Activated naive CD8-positive, alpha-beta T cell (primary cell): ENCODE data around the gene DPM2.

Source experiments
- H3K27ac Mint-ChIP-seq: one replicate; pipeline ENCODE4 v1.8.0; 2021; ENCODE audit warnings: mixed read lengths
- H3K27me3 Mint-ChIP-seq: one replicate; pipeline ENCODE4 v1.8.0; 2021; ENCODE audit warnings: mixed read lengths
- H3K36me3 Mint-ChIP-seq: one replicate; pipeline ENCODE4 v1.8.0; 2021; ENCODE audit warnings: mixed read lengths
- H3K4me1 Mint-ChIP-seq: one replicate; pipeline ENCODE4 v1.8.0; 2021; ENCODE audit warnings: low read depth, mixed read lengths
- H3K4me3 Mint-ChIP-seq: one replicate; pipeline ENCODE4 v1.8.0; 2021; ENCODE audit warnings: mild to moderate bottlenecking, mixed read lengths
- H3K9me3 Mint-ChIP-seq: one replicate; pipeline ENCODE4 v1.8.0; 2021; ENCODE audit warnings: low read depth, mixed read lengths

DPM2 gene

DNA sequence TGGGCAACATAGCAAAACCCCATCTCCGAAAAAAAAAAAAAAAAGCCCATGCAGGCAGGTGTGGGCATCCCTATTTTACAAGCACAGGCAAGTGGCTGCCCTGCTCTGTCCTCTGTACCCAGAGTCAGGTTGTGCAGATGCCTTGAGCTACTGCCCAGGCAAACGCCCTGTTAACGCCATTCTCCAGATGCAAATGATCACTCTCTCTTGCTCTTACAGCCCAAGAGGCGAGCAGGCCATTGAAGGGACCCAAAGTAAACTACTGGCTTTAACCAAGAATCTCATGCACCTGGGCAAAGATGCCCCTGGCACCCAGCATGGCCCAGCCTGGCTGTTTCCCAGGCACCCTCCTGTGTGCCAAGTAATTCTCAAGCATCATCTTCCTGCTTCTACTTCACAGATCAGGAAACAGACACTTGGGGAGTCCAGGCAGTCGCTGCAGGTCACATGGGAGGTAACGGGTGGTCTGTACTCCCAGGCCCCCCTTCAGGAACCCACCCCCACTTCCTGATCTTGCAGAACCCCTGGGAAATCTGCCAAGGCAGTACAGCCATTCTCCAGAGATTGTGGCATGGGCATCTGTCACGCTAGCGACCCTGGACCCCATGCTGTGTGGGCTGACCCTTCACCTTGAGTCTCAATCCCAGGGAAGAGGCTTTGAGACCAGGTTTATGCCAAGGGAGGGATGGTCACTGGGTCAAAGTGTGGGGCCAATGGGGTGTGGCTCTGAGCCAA lies 28.9 kb upstream of the DPM2 start:
- Mint-ChIP-seq H3K27ac (peak overlapping the region; percentile 98), H3K9me3 (no peaks in the 10 kb centered on the region), H3K4me1 (peaks cover 98% of the 10 kb centered on the region), H3K36me3 (peaks cover 3% of the 10 kb centered on the region), H3K4me3 (peak overlapping the region; percentile 58), H3K27me3 (no peaks in the 10 kb centered on the region)

DNA sequence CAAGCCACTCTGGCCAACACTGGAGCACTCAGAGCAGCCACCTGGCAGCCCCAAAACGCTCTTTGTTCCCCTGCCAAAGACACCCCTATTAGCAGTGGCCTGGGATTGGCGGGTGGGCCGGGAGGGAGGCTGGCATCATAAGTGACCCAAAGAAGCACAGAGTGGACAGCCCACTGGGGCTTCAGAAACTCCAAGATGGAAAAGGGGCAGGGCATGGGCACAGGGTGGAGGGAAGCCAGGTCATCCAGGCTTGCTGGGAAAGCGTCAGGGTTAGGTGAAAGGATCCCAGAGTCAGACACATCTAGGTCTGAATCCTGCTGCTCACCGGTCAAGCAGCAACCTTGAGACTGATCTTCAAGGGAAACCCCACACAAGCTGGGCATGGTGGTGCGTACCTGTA lies 28.3 kb upstream of the DPM2 start:
- peaks cover 99% of the 10 kb centered on the region for H3K4me1 Mint-ChIP-seq
- H3K27me3 Mint-ChIP-seq: no peaks in the 10 kb centered on the region
- peak overlapping the region; percentile 85 for H3K4me3 Mint-ChIP-seq
- no peaks in the 10 kb centered on the region for H3K9me3 Mint-ChIP-seq
- H3K27ac Mint-ChIP-seq: peak overlapping the region; percentile 98
- peaks cover 7% of the 10 kb centered on the region for H3K36me3 Mint-ChIP-seq

DNA sequence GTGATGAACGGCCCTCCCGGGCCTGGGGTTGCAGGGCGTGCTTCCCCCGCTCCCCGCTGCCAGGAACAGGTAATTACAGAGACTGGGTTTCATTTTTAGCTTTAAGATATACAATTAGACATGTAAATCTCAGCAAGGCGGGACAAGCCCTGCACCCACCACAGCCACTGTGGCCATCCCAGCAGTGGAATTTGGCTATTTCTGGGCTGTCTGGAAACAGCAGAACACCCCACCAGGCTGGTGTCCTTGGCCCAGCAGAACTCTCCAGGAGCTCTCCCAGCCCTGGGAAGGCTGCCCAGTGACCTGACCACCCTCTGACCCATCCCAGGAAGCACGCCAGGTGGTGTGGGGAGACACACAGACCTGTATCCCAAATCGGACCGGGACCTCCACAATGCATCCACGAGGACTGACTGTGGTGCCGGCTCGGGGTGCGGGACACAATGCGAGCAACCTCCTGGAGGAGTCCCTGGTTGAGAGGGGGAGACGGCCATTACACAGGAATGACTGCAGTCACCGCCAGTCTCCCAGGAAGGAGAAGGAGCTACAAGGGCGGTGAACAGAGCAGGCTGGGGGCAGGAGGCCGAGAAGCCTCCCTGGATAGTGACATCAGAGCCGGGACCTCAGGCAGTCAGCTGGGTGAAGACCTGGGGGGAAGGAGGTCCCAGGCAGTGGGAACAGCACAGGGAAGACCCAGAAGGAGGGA lies 25.9 kb upstream of the DPM2 start:
- H3K27ac Mint-ChIP-seq: peak overlapping the region; percentile 98
- peak overlapping the region; percentile 72 for H3K4me3 Mint-ChIP-seq
- H3K36me3 Mint-ChIP-seq: peaks cover 9% of the 10 kb centered on the region
- no peaks in the 10 kb centered on the region for H3K27me3 Mint-ChIP-seq
- H3K9me3 Mint-ChIP-seq: no peaks in the 10 kb centered on the region
- peaks cover 99% of the 10 kb centered on the region for H3K4me1 Mint-ChIP-seq

GRCh38 chr9:127963041-127963358 lies 25.3 kb upstream of the DPM2 start:
- Mint-ChIP-seq H3K4me1 (peaks cover 99% of the 10 kb centered on the region), H3K27ac (peak overlapping the region; percentile 98), H3K4me3 (peak overlapping the region; percentile 72), H3K9me3 (no peaks in the 10 kb centered on the region), H3K27me3 (no peaks in the 10 kb centered on the region), H3K36me3 (peaks cover 9% of the 10 kb centered on the region)

DNA sequence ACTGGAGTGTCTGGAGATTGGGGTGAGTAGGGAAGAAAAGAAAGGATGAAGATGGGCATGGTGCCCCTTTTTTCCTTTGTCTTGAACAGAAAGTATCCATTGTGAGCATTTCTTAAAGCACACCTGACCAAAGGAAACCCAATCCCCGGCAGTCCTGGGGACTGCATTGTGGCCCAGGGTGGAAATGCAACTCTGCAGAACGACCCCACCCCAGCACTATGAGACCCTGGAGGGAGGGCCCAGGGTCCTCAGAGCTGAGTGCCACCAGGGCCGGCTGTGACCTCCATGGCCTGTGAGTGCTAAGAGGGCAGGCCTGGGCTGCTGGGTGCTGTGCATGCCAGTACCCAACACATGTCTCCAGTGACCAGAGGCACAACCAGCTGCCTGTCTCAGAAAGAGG lies 24.6 kb upstream of the DPM2 start:
- no peaks in the 10 kb centered on the region for H3K27me3 Mint-ChIP-seq
- H3K4me3 Mint-ChIP-seq: peak overlapping the region; percentile 65
- peaks cover 99% of the 10 kb centered on the region for H3K4me1 Mint-ChIP-seq
- no peaks in the 10 kb centered on the region for H3K9me3 Mint-ChIP-seq
- peaks cover 10% of the 10 kb centered on the region for H3K36me3 Mint-ChIP-seq
- peak overlapping the region; percentile 98 for H3K27ac Mint-ChIP-seq

DNA sequence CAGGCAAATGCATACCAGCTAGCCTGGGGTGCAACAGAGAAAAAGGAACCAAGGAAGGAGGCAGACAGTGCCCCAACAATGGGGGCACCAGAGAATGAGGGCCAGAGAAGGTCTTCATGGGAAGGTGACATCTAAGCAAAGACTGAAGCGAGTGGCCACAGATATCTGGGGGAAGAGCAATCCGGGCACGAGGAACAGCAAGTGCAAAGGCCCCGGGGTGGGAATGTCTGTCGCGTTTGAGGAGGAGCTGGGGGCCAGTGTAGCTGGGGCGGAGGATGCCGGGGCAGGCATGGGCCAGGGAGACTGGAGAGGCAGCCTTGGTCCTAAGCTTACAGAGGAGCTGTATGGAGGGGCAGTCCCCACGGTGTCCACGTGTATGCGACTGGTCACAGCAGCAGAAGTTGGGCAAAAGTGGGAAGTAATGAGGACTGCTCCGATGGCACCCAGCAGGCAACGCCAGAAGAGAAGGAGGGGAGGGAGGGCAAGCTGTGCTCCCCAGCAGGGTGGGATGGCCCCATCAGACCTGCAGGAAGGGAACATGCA lies 24.0 kb upstream of the DPM2 start:
- H3K9me3 Mint-ChIP-seq: no peaks in the 10 kb centered on the region
- peaks cover 10% of the 10 kb centered on the region for H3K36me3 Mint-ChIP-seq
- no peaks in the 10 kb centered on the region for H3K27me3 Mint-ChIP-seq
- H3K4me1 Mint-ChIP-seq: peaks cover 99% of the 10 kb centered on the region
- H3K27ac Mint-ChIP-seq: peak overlapping the region; percentile 98
- peak overlapping the region; percentile 65 for H3K4me3 Mint-ChIP-seq

DNA sequence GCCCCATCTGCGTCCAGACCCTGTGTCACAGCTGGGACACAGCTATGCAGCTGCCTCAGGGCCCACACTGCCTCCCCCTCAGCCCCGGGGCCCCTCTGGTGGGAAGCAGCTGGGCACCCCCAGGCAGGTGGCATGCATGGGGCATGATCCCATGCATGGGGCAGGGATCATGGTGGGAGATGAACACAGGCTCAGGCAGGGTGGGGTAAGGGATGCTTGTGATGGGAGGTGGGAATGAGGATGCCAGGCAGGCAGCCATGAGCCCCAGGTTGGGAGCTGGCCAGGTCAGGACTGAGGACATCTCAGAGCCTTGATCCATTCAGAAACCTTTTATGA lies 23.5 kb upstream of the DPM2 start:
- Mint-ChIP-seq H3K9me3 (no peaks in the 10 kb centered on the region), H3K4me3 (peak overlapping the region; percentile 65), H3K27ac (peak overlapping the region; percentile 98), H3K36me3 (peaks cover 10% of the 10 kb centered on the region), H3K4me1 (peaks cover 96% of the 10 kb centered on the region), H3K27me3 (no peaks in the 10 kb centered on the region)

- Mint-ChIP-seq H3K9me3 (no peaks in the 10 kb centered on the region), H3K27ac (peak overlapping the region; percentile 98), H3K36me3 (peaks cover 10% of the 10 kb centered on the region), H3K4me3 (peak overlapping the region; percentile 52), H3K4me1 (peaks cover 95% of the 10 kb centered on the region), H3K27me3 (no peaks in the 10 kb centered on the region)
These were observed 22.9 kb upstream of the DPM2 start for GRCh38 chr9:127960410-127961154.

GRCh38 chr9:127959841-127960409 lies 22.3 kb upstream of the DPM2 start:
- Mint-ChIP-seq H3K36me3 (peaks cover 10% of the 10 kb centered on the region), H3K9me3 (no peaks in the 10 kb centered on the region), H3K4me3 (peak overlapping the region; percentile 52), H3K4me1 (peaks cover 95% of the 10 kb centered on the region), H3K27ac (peak overlapping the region; percentile 98), H3K27me3 (no peaks in the 10 kb centered on the region)

DNA sequence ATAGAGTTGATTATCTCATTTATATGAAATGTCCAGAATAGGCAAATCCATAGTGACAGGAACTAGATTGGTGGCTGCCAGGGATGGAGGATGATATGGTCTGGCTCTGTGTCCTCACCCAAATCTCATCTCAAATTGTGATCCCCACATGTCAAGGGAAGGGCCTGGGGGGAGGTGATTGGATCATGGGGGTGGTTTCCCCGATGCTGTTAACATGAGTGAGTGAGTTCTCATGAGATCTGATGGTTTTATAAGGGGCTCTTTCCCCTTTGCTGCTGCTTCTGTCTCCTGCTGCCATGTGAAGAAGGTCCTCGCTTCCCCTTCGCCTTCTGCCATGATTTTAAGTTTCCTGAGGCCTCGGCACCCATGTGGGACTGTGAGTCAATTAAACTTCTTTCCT lies 21.7 kb upstream of the DPM2 start:
- Mint-ChIP-seq H3K9me3 (no peaks in the 10 kb centered on the region), H3K27me3 (no peaks in the 10 kb centered on the region), H3K4me3 (peak overlapping the region; percentile 52)

GRCh38 chr9:127958728-127959127 lies 21.1 kb upstream of the DPM2 start:
- Mint-ChIP-seq H3K4me3 (peak overlapping the region; percentile 52), H3K4me1 (peaks cover 96% of the 10 kb centered on the region), H3K9me3 (no peaks in the 10 kb centered on the region), H3K27ac (peak overlapping the region; percentile 98), H3K36me3 (peaks cover 10% of the 10 kb centered on the region), H3K27me3 (no peaks in the 10 kb centered on the region)

More for the DNA sequence above, 21.7 kb upstream of the DPM2 start:
- H3K4me1 Mint-ChIP-seq: peaks cover 95% of the 10 kb centered on the region
- peak overlapping the region; percentile 98 for H3K27ac Mint-ChIP-seq
- peaks cover 10% of the 10 kb centered on the region for H3K36me3 Mint-ChIP-seq

- no peaks in the 10 kb centered on the region for H3K9me3 Mint-ChIP-seq
- H3K4me1 Mint-ChIP-seq: peaks cover 94% of the 10 kb centered on the region
- H3K27ac Mint-ChIP-seq: peak overlapping the region; percentile 98
- H3K4me3 Mint-ChIP-seq: peak overlapping the region; percentile 74
- H3K36me3 Mint-ChIP-seq: peaks cover 7% of the 10 kb centered on the region
- no peaks in the 10 kb centered on the region for H3K27me3 Mint-ChIP-seq
These were observed 17.8 kb upstream of the DPM2 start for GRCh38 chr9:127955294-127956015.

GRCh38 chr9:127954831-127955293 lies 17.2 kb upstream of the DPM2 start:
- Mint-ChIP-seq H3K27ac (peak overlapping the region; percentile 98), H3K9me3 (no peaks in the 10 kb centered on the region), H3K4me1 (peaks cover 94% of the 10 kb centered on the region), H3K36me3 (peaks cover 7% of the 10 kb centered on the region), H3K27me3 (no peaks in the 10 kb centered on the region), H3K4me3 (peak overlapping the region; percentile 74)
